ENCODE data around the gene NRXN3.

Gene NRXN3

DNA sequence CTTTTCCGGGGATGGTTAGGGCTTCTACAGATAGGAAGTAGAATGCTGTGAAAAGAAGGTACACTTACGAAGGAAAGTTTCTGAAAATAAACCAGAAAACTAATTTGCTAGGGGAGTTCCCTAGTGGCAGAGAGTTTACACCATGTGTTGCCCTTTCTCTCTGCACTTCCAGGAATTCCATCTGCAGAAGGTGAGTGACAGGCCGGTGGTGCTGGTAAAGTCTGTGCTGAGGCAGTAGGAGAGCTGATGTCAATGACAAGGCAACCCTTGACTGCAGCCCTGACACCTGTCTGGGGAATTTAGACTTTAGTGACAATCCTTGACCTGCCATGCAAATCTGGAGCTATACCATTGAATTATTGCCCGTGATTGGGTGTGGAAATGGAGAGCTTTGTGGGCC is 687.8 kb downstream of the NRXN3 start:
- no peaks in the 10 kb centered on the region for H3K27me3 ChIP-seq (ENCODE audit: insufficient read depth, low read length)
- no peaks in the 10 kb centered on the region for H3F3A ChIP-seq (ENCODE audit: insufficient read depth, low read length)
- H3K27ac ChIP-seq (ENCODE audit: low read depth, low read length, poor library complexity, severe bottlenecking): no peak overlapping the region
- TF ChIP-seq EZH2 (IDR thresholded peaks at IDR 0.05; ENCODE audit: borderline replicate concordance, low read length): no peak
- TF ChIP-seq, protein P1, sequence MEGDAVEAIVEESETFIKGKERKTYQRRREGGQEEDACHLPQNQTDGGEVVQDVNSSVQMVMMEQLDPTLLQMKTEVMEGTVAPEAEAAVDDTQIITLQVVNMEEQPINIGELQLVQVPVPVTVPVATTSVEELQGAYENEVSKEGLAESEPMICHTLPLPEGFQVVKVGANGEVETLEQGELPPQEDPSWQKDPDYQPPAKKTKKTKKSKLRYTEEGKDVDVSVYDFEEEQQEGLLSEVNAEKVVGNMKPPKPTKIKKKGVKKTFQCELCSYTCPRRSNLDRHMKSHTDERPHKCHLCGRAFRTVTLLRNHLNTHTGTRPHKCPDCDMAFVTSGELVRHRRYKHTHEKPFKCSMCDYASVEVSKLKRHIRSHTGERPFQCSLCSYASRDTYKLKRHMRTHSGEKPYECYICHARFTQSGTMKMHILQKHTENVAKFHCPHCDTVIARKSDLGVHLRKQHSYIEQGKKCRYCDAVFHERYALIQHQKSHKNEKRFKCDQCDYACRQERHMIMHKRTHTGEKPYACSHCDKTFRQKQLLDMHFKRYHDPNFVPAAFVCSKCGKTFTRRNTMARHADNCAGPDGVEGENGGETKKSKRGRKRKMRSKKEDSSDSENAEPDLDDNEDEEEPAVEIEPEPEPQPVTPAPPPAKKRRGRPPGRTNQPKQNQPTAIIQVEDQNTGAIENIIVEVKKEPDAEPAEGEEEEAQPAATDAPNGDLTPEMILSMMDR (IDR thresholded peaks at IDR 0.05; ENCODE audit: low read length): no peak
- no peak overlapping the region for H2AFZ ChIP-seq (ENCODE audit: low read length)
- no peaks in the 10 kb centered on the region for H4K20me1 ChIP-seq (ENCODE audit: insufficient read depth, low read length)
- H3K9me3 ChIP-seq (ENCODE audit: low read length): no peaks in the 10 kb centered on the region
- no peaks in the 10 kb centered on the region for H3K79me2 ChIP-seq (ENCODE audit: insufficient read depth, low read length)
- H3K4me2 ChIP-seq (ENCODE audit: low read length): no peak overlapping the region
- H3K36me3 ChIP-seq (ENCODE audit: insufficient read depth, low read length): no peaks in the 10 kb centered on the region
- H3K9ac ChIP-seq (ENCODE audit: low read length): no peak overlapping the region
- no peak overlapping the region for H3K4me3 ChIP-seq (ENCODE audit: low read depth, low read length, poor library complexity, severe bottlenecking)
- H3K4me1 ChIP-seq (ENCODE audit: insufficient read depth, low read length, severe bottlenecking): no peaks in the 10 kb centered on the region
- no peaks in the 10 kb centered on the region for H3K9me2 ChIP-seq (ENCODE audit: low read depth, low read length)

DNA sequence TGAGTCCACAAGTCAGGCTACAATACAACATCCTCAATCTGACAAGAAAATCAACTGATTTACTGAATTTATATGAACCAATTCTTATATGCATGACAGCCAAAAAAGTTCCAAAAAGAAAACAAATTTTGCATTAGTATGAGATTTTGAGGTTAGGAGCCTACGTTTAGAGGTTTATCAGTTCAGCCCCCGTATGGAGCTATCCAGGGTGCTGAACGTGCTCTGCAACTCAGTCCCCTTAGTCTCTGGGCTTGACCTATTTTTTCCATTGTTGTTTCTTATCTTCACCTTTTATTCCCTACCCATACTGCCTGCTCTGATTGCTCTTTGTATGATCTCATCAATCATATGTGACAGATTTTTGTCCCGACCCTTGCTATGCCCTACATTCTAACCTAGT is 693.0 kb downstream of the NRXN3 start:
- Histone ChIP-seq H3K9me3 (ENCODE audit: low read length) (no peaks in the 10 kb centered on the region), H3K36me3 (ENCODE audit: insufficient read depth, low read length) (no peaks in the 10 kb centered on the region), H3K9ac (ENCODE audit: low read length) (no peak overlapping the region), H3K4me3 (ENCODE audit: low read depth, low read length, poor library complexity, severe bottlenecking) (no peak overlapping the region), H3K27ac (ENCODE audit: low read depth, low read length, poor library complexity, severe bottlenecking) (no peak overlapping the region), H4K20me1 (ENCODE audit: insufficient read depth, low read length) (no peaks in the 10 kb centered on the region), H3K4me1 (ENCODE audit: insufficient read depth, low read length, severe bottlenecking) (no peaks in the 10 kb centered on the region), H3F3A (ENCODE audit: insufficient read depth, low read length) (no peaks in the 10 kb centered on the region), H2AFZ (ENCODE audit: low read length) (no peak overlapping the region), H3K79me2 (ENCODE audit: insufficient read depth, low read length) (no peaks in the 10 kb centered on the region), H3K9me2 (ENCODE audit: low read depth, low read length) (no peaks in the 10 kb centered on the region), H3K4me2 (ENCODE audit: low read length) (no peak overlapping the region), H3K27me3 (ENCODE audit: insufficient read depth, low read length) (no peaks in the 10 kb centered on the region)
- TF ChIP-seq, protein P1 (IDR thresholded peaks at IDR 0.05; ENCODE audit: low read length): no peak
- no peak for TF ChIP-seq EZH2 (IDR thresholded peaks at IDR 0.05; ENCODE audit: borderline replicate concordance, low read length)

- Histone ChIP-seq H2AFZ (ENCODE audit: low read length) (no peak overlapping the region), H3K27ac (ENCODE audit: low read depth, low read length, poor library complexity, severe bottlenecking) (no peak overlapping the region), H3K79me2 (ENCODE audit: insufficient read depth, low read length) (no peaks in the 10 kb centered on the region), H3K9me2 (ENCODE audit: low read depth, low read length) (no peaks in the 10 kb centered on the region), H3K36me3 (ENCODE audit: insufficient read depth, low read length) (no peaks in the 10 kb centered on the region), H4K20me1 (ENCODE audit: insufficient read depth, low read length) (no peaks in the 10 kb centered on the region), H3F3A (ENCODE audit: insufficient read depth, low read length) (no peaks in the 10 kb centered on the region), H3K9me3 (ENCODE audit: low read length) (no peaks in the 10 kb centered on the region), H3K4me3 (ENCODE audit: low read depth, low read length, poor library complexity, severe bottlenecking) (no peak overlapping the region), H3K9ac (ENCODE audit: low read length) (no peak overlapping the region), H3K4me1 (ENCODE audit: insufficient read depth, low read length, severe bottlenecking) (no peaks in the 10 kb centered on the region), H3K27me3 (ENCODE audit: insufficient read depth, low read length) (no peaks in the 10 kb centered on the region), H3K4me2 (ENCODE audit: low read length) (no peak overlapping the region)
- no peak for TF ChIP-seq EZH2 (IDR thresholded peaks at IDR 0.05; ENCODE audit: borderline replicate concordance, low read length)
- TF ChIP-seq, protein P1 (IDR thresholded peaks at IDR 0.05; ENCODE audit: low read length): no peak
These were observed 702.7 kb downstream of the NRXN3 start for GRCh38 chr14:78872837-78873236.

Measured in OCI-LY1 (cell line).